ENCODE results near the gene GMPPA. TPM values are rescaled to one million over a fixed set of nuclear protein-coding genes. Genes with fewer than 3 reads are reported as not detected.

GMPPA gene
- total and polyA plus RNA-seq, 4 donors = 18.8 to 48.9 (median 38.7) TPM

- Histone ChIP-seq H3K27me3 (ENCODE audit: control insufficient read depth in 3 of 3, insufficient read depth in 3 of 3, low read length in 2 of 3) (no peaks in the 10 kb centered on the region), H3K9me3 (ENCODE audit: control insufficient read depth in 4 of 4, insufficient read depth in 3 of 4, low read length in 3 of 4) (no peaks in the 10 kb centered on the region), H3K36me3 (ENCODE audit: control insufficient read depth in 4 of 4, insufficient read depth in 4 of 4, low read length in 4 of 4) (no peaks in the 10 kb centered on the region), H3K9ac (ENCODE audit: insufficient read depth in 1 of 2, low read length in 2 of 2) (peak overlapping the region in 1 of 2 donors; percentile 53), H3K4me3 (no peak overlapping the region), H3K27ac (ENCODE audit: low read depth in 1 of 2, low read length in 1 of 2) (peak overlapping the region in 1 of 2 donors; percentile 86), H3K4me1 (ENCODE audit: control insufficient read depth in 5 of 5, insufficient read depth in 5 of 5, low read length in 5 of 5) (peaks cover 0 to 24% (median 7%) of the 10 kb centered on the region in 5 donors)
- DNase-seq (peak; percentile 89 to 92 (median 90)), ATAC-seq (ENCODE audit: insufficient read depth, low FRiP score) (no peak)
- WGBS, 2 donors = 35 to 57% methylated on average over 16 to 18 of the region's 18 CpGs
- no peak for TF ChIP-seq CTCF (IDR thresholded peaks at IDR 0.05; ENCODE audit: control extremely low read depth, extremely low read depth)
Measured at GRCh38 chr2:219460424-219460926, 38.2 kb upstream of the GMPPA start.

GRCh38 chr2:219461047-219461514, 37.6 kb upstream of the GMPPA start:
- no peaks in the 10 kb centered on the region for H3K27me3 ChIP-seq (ENCODE audit: control insufficient read depth in 3 of 3, insufficient read depth in 3 of 3, low read length in 2 of 3)
- 24% methylated on average over 10 to 11 of the region's 11 CpGs for whole genome bisulfite sequencing, 2 donors
- H3K4me1 ChIP-seq (ENCODE audit: control insufficient read depth in 5 of 5, insufficient read depth in 5 of 5, low read length in 5 of 5) = peaks cover 0 to 24% (median 7%) of the 10 kb centered on the region in 5 donors
- ATAC-seq (ENCODE audit: insufficient read depth, low FRiP score) (no peak), DNase-seq (peak; percentile 85 to 90 (median 86))
- H3K9me3 ChIP-seq (ENCODE audit: control insufficient read depth in 4 of 4, insufficient read depth in 3 of 4, low read length in 3 of 4) = no peaks in the 10 kb centered on the region
- no peak overlapping the region for H3K4me3 ChIP-seq
- peak overlapping the region in 1 of 2 donors; percentile 86 for H3K27ac ChIP-seq (ENCODE audit: low read depth in 1 of 2, low read length in 1 of 2)
- TF ChIP-seq CTCF (IDR thresholded peaks at IDR 0.05; ENCODE audit: control extremely low read depth, extremely low read depth) = no peak
- H3K9ac ChIP-seq (ENCODE audit: insufficient read depth in 1 of 2, low read length in 2 of 2) = no peak overlapping the region
- no peaks in the 10 kb centered on the region for H3K36me3 ChIP-seq (ENCODE audit: control insufficient read depth in 4 of 4, insufficient read depth in 4 of 4, low read length in 4 of 4)

GRCh38 chr2:219461669-219462068, 37.0 kb upstream of the GMPPA start:
- Histone ChIP-seq H3K27me3 (ENCODE audit: control insufficient read depth in 3 of 3, insufficient read depth in 3 of 3, low read length in 2 of 3) (no peaks in the 10 kb centered on the region), H3K9ac (ENCODE audit: insufficient read depth in 1 of 2, low read length in 2 of 2) (no peak overlapping the region), H3K4me1 (ENCODE audit: control insufficient read depth in 5 of 5, insufficient read depth in 5 of 5, low read length in 5 of 5) (peaks cover 0 to 24% (median 7%) of the 10 kb centered on the region in 5 donors), H3K4me3 (no peak overlapping the region), H3K27ac (ENCODE audit: low read depth in 1 of 2, low read length in 1 of 2) (peak overlapping the region in 1 of 2 donors; percentile 86), H3K36me3 (ENCODE audit: control insufficient read depth in 4 of 4, insufficient read depth in 4 of 4, low read length in 4 of 4) (peaks cover 0 to 4% (median under 1%) of the 10 kb centered on the region in 4 donors), H3K9me3 (ENCODE audit: control insufficient read depth in 4 of 4, insufficient read depth in 3 of 4, low read length in 3 of 4) (no peaks in the 10 kb centered on the region)
- no peak for TF ChIP-seq CTCF (IDR thresholded peaks at IDR 0.05; ENCODE audit: control extremely low read depth, extremely low read depth)
- WGBS, 2 donors = 83 to 89% methylated on average over 13 to 14 of the region's 14 CpGs
- ATAC-seq (ENCODE audit: insufficient read depth, low FRiP score) (no peak), DNase-seq (no peak)

- Histone ChIP-seq H3K27ac (ENCODE audit: low read depth in 1 of 2, low read length in 1 of 2) (no peak overlapping the region), H3K4me1 (ENCODE audit: control insufficient read depth in 5 of 5, insufficient read depth in 5 of 5, low read length in 5 of 5) (peaks cover 0 to 24% (median 7%) of the 10 kb centered on the region in 5 donors), H3K4me3 (no peak overlapping the region), H3K9ac (ENCODE audit: insufficient read depth in 1 of 2, low read length in 2 of 2) (no peak overlapping the region), H3K27me3 (ENCODE audit: control insufficient read depth in 3 of 3, insufficient read depth in 3 of 3, low read length in 2 of 3) (no peaks in the 10 kb centered on the region), H3K9me3 (ENCODE audit: control insufficient read depth in 4 of 4, insufficient read depth in 3 of 4, low read length in 3 of 4) (no peaks in the 10 kb centered on the region), H3K36me3 (ENCODE audit: control insufficient read depth in 4 of 4, insufficient read depth in 4 of 4, low read length in 4 of 4) (peaks cover 0 to 7% (median under 1%) of the 10 kb centered on the region in 4 donors)
- 88 to 93% methylated on average over 9 of the region's 9 CpGs for WGBS, 2 donors
- DNase-seq = no peak
- no peak for ATAC-seq (ENCODE audit: insufficient read depth, low FRiP score)
- no peak for TF ChIP-seq CTCF (IDR thresholded peaks at IDR 0.05; ENCODE audit: control extremely low read depth, extremely low read depth)
Measured at GRCh38 chr2:219462349-219462748, 36.3 kb upstream of the GMPPA start.

Data from lung (tissue), 12 donors.